HCT116 (cell line): ENCODE measurements around the gene TUBB1. TPM values are rescaled to one million over a fixed set of nuclear protein-coding genes. Genes with fewer than 3 reads are reported as not detected.

Experiments
- ATAC-seq: fragments of 200-7000 bp; cut with Tn5 transposase; 2 replicates; pipeline ENCODE4 v1.9.1; 2020; ENCODE audit warnings: mild to moderate bottlenecking, moderate library complexity
- BruUV-seq: library from RNA; stranded (reverse); fragments of 400-500 nt; replicated peaks from 2 replicates; lab custom pipeline; 2021; lab: Mats Ljungman, UMichigan
- CTCF ChIA-PET: fragments of 300-600 bp; sonication (Branson Sonifier 250); formaldehyde crosslinking; loops from one replicate; lab custom pipeline; 2021; ENCODE audit warnings: antibody characterized with exemption; lab: Charles Lee
- POLR2A ChIA-PET: fragments of 300-600, 350-600 bp; sonication (Branson Sonifier 250); formaldehyde crosslinking; loops from one replicate; lab custom pipeline; 2021; ENCODE audit warnings: antibody characterized with exemption; lab: Charles Lee
- RAD21 ChIA-PET, 2 experiments: fragments of 300-600 bp; sonication (Branson Sonifier 250); formaldehyde crosslinking; loops; one replicate each; lab custom pipeline; 2023; ENCODE audit warnings: low total read pairs in 2 of 2; ENCODE audit not compliant: uncharacterized antibody in 2 of 2, unreplicated experiment in 2 of 2, low non-redundant PET in 1 of 2; lab: Charles Lee
- DNase-seq: peaks from one replicate; pipeline ENCODE4 v3.0.0-alpha.2; 2010; ENCODE audit warnings: low read depth, low spot score
- H2AFZ ChIP-seq: fragments of 200-600 bp; shearing (Covaris generic), sonication (generic); 2 replicates; pipeline ENCODE4 v1.6.1; 2017; ENCODE audit warnings: low read depth, mixed run types, mixed read lengths, antibody characterized with exemption, low read length; ENCODE audit not compliant: poor library complexity, severe bottlenecking
- H3K27ac ChIP-seq: 2 replicates; pipeline ENCODE4 v1.5.1; 2012; ENCODE audit warnings: low read depth, low read length
- H3K27me3 ChIP-seq: fragments of 200-600 bp; sonication (generic); 2 replicates; pipeline ENCODE4 v1.6.1; 2016; ENCODE audit warnings: mixed run types, low read length, mixed read lengths; ENCODE audit not compliant: insufficient read depth
- H3K36me3 ChIP-seq, 2 experiments: fragments of 200-500 bp in 1 of 2; fragments of 200-600 bp in 1 of 2; sonication (Bioruptor generic) in 1 of 2; sonication (generic) in 1 of 2; 2 replicates each; pipeline versions ENCODE4 v1.5.1 to v1.6.1; 2014 to 2016; ENCODE audit warnings: low read length in 2 of 2, inconsistent platforms in 1 of 2, mixed read lengths in 1 of 2, mixed run types in 1 of 2; ENCODE audit not compliant: insufficient read depth in 2 of 2, control insufficient read depth in 1 of 2
- H3K4me1 ChIP-seq, 2 experiments: fragments of 200-600 bp in 1 of 2; sonication (generic) in 1 of 2; 2 replicates each; pipeline versions ENCODE4 v1.5.1 to v1.6.1; 2012 to 2017; ENCODE audit warnings: low read length in 2 of 2, inconsistent platforms in 1 of 2, mild to moderate bottlenecking in 1 of 2, mixed read lengths in 1 of 2, mixed run types in 1 of 2, moderate library complexity in 1 of 2; ENCODE audit not compliant: insufficient read depth in 2 of 2, control insufficient read depth in 1 of 2
- H3K4me2 ChIP-seq: fragments of 200-600 bp; sonication (generic); 2 replicates; pipeline ENCODE4 v1.6.1; 2017; ENCODE audit warnings: mixed run types, low read length, mixed read lengths
- H3K4me3 ChIP-seq, 2 experiments: fragments of 200-600 bp in 1 of 2; sonication (generic) in 1 of 2; replicated peaks in 1 of 2; 2 replicates each; pipeline ENCODE4 v1.5.1; 2011 to 2016; ENCODE audit warnings: low read length in 2 of 2, control low read depth in 1 of 2, low read depth in 1 of 2, mild to moderate bottlenecking in 1 of 2, mixed read lengths in 1 of 2, mixed run types in 1 of 2
- H3K79me2 ChIP-seq: fragments of 200-600 bp; sonication (generic); 2 replicates; pipeline ENCODE4 v1.6.1; 2017; ENCODE audit warnings: mild to moderate bottlenecking, mixed run types, low read length, moderate library complexity, mixed read lengths; ENCODE audit not compliant: insufficient read depth
- H3K9ac ChIP-seq: fragments of 200-600 bp; sonication (generic); 2 replicates; pipeline ENCODE4 v1.6.1; 2016; ENCODE audit warnings: low read length, mixed read lengths
- H3K9me2 ChIP-seq: fragments of 200-600 bp; sonication (generic), shearing (Covaris generic); 2 replicates; pipeline ENCODE4 v1.6.1; 2017; ENCODE audit warnings: mixed run types, mild to moderate bottlenecking, moderate library complexity; ENCODE audit not compliant: insufficient read depth
- H3K9me3 ChIP-seq, 2 experiments: fragments of 200-500 bp in 1 of 2; fragments of 200-600 bp in 1 of 2; sonication (Bioruptor generic) in 1 of 2; sonication (generic) in 1 of 2; 2 replicates each; pipeline ENCODE4 v1.6.1; 2014 to 2017; ENCODE audit warnings: low read length in 2 of 2, mixed read lengths in 2 of 2, inconsistent platforms in 1 of 2, low read depth in 1 of 2, mild to moderate bottlenecking in 1 of 2, mixed run types in 1 of 2, moderate library complexity in 1 of 2; ENCODE audit not compliant: control insufficient read depth in 1 of 2, insufficient read depth in 1 of 2
- H4K20me1 ChIP-seq: fragments of 200-600 bp; sonication (generic), shearing (Covaris generic); 2 replicates; pipeline ENCODE4 v1.6.1; 2017; ENCODE audit warnings: mixed run types, mild to moderate bottlenecking, moderate library complexity; ENCODE audit not compliant: insufficient read depth
- CBX3 ChIP-seq: IDR thresholded peaks from 2 replicates; pipeline ENCODE4 v1.6.1; 2012; ENCODE audit warnings: low read depth
- CEBPB ChIP-seq: IDR thresholded peaks from 2 replicates; pipeline ENCODE4 v1.6.1; 2012; ENCODE audit warnings: low read depth
- EGR1 ChIP-seq: IDR thresholded peaks from 2 replicates; pipeline ENCODE4 v1.6.1; 2012; ENCODE audit warnings: low read depth
- EZH2phosphoT487 ChIP-seq: fragments of 200-600 bp; IDR thresholded peaks from 2 replicates; pipeline ENCODE4 v1.6.1; 2018; ENCODE audit warnings: antibody characterized with exemption, borderline replicate concordance
- FOSL1 ChIP-seq: IDR thresholded peaks from 2 replicates; pipeline ENCODE4 v1.6.1; 2012; ENCODE audit warnings: low read depth
- JUND ChIP-seq: IDR thresholded peaks from 2 replicates; pipeline ENCODE4 v1.6.1; 2012
- MAX ChIP-seq: IDR thresholded peaks from 2 replicates; pipeline ENCODE4 v1.6.1; 2012
- RAD21 ChIP-seq: IDR thresholded peaks from 2 replicates; pipeline ENCODE4 v1.6.1; 2012; ENCODE audit warnings: low read depth, mild to moderate bottlenecking
- SIN3A ChIP-seq: IDR thresholded peaks from 2 replicates; pipeline ENCODE4 v1.6.1; 2012; ENCODE audit warnings: low read depth
- SRF ChIP-seq: IDR thresholded peaks from 2 replicates; pipeline ENCODE4 v1.6.1; 2012; ENCODE audit warnings: low read depth
- YY1 ChIP-seq: IDR thresholded peaks from 2 replicates; pipeline ENCODE4 v1.6.1; 2011; ENCODE audit warnings: low read length, low read depth, moderate library complexity, mild to moderate bottlenecking; ENCODE audit not compliant: insufficient replicate concordance; ENCODE audit errors: extremely low read depth
- ZFX ChIP-seq: fragments of 450-650 bp; IDR thresholded peaks from 2 replicates; pipeline ENCODE4 v1.6.1; 2017
- ZNF274 ChIP-seq: fragments of 200-500 bp; sonication (Bioruptor generic); IDR thresholded peaks from 2 replicates; pipeline ENCODE4 v1.6.1; 2014; ENCODE audit warnings: mild to moderate bottlenecking, low read depth, low read length, inconsistent platforms
- intact Hi-C: fragments of 100-400 bp; cut with micrococcal nuclease; formaldehyde crosslinking; loops from 2 replicates; pipeline ENCODE4 v1.10.0; 2022
- total RNA-seq: library from RNA; stranded (reverse); gene quantifications from one replicate; pipeline ENCODE4 v1.2.1, GENCODE V29; 2021; ENCODE audit not compliant: unreplicated experiment
- TF ChIP-seq, protein P1 (sequence below): IDR thresholded peaks from 2 replicates; pipeline ENCODE4 v1.6.1; 2012
- TF ChIP-seq, protein P2 (sequence below): IDR thresholded peaks from 2 replicates; pipeline ENCODE4 v1.6.1; 2012; ENCODE audit warnings: low read depth

TUBB1 gene
- total RNA-seq, 1 experiment from 2014 or later = not detected

DNA sequence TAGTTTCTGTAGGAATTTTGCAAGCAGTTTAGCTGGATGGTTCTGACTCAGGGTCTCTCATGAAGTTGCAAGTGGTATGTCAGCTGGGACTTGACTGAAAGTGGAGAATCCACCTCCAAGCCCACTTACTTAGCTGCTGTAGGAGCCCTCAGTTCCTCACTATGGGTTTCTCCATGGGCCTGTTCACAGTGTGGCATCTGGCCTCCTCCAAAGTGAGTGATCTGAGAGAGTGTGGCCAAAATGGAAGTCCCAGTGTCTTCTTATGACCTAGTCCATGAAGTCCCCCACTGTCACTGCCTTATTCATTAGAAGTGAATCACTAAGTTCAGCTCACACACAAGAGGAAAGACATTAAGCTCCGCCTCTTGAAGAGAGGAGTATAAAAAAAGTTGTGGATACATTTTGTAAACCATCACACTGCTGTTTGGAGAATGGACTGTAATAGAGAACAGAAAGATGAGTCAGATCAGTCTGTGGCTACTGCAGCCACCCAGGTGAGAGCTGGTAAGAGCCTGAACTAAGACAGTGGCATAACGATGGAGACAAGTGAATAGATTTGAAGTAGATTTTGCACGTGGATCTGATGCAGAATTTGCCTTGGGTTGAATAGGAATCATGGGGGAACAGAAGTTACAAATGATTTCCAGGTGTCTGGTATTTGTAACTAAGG is 43.0 kb upstream of the TUBB1 start:
- H3K4me2 ChIP-seq = no peak overlapping the region
- POLR2A ChIA-PET = no interaction called here
- RAD21 ChIA-PET = no interaction called here
- H4K20me1 ChIP-seq = no peaks in the 10 kb centered on the region
- no peak overlapping the region for H3K27ac ChIP-seq
- CTCF ChIA-PET = no interaction called here
- no peak overlapping the region for H2AFZ ChIP-seq
- no peaks in the 10 kb centered on the region for H3K79me2 ChIP-seq
- DNase-seq (no peak), ATAC-seq (no peak)
- 0 out of 4 replicates have a peak, but pooled peaks cover 0 to 5% of the 10 kb centered on the region in 2 experiments for H3K9me3 ChIP-seq
- no TSS peak for BruUV-seq
- H3K9me2 ChIP-seq = no peaks in the 10 kb centered on the region
- intact Hi-C loops = no loop called here
- H3K9ac ChIP-seq = no peak overlapping the region
- no peaks in the 10 kb centered on the region for H3K27me3 ChIP-seq
- no peak overlapping the region for H3K4me3 ChIP-seq
- TF ChIP-seq SRF = no peak
- TF ChIP-seq ZFX = no peak
- no peak for TF ChIP-seq EGR1
- TF ChIP-seq CBX3 = no peak
- TF ChIP-seq, protein P1, sequence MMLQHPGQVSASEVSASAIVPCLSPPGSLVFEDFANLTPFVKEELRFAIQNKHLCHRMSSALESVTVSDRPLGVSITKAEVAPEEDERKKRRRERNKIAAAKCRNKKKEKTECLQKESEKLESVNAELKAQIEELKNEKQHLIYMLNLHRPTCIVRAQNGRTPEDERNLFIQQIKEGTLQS = no peak
- no peak for TF ChIP-seq CEBPB
- TF ChIP-seq, protein P2, sequence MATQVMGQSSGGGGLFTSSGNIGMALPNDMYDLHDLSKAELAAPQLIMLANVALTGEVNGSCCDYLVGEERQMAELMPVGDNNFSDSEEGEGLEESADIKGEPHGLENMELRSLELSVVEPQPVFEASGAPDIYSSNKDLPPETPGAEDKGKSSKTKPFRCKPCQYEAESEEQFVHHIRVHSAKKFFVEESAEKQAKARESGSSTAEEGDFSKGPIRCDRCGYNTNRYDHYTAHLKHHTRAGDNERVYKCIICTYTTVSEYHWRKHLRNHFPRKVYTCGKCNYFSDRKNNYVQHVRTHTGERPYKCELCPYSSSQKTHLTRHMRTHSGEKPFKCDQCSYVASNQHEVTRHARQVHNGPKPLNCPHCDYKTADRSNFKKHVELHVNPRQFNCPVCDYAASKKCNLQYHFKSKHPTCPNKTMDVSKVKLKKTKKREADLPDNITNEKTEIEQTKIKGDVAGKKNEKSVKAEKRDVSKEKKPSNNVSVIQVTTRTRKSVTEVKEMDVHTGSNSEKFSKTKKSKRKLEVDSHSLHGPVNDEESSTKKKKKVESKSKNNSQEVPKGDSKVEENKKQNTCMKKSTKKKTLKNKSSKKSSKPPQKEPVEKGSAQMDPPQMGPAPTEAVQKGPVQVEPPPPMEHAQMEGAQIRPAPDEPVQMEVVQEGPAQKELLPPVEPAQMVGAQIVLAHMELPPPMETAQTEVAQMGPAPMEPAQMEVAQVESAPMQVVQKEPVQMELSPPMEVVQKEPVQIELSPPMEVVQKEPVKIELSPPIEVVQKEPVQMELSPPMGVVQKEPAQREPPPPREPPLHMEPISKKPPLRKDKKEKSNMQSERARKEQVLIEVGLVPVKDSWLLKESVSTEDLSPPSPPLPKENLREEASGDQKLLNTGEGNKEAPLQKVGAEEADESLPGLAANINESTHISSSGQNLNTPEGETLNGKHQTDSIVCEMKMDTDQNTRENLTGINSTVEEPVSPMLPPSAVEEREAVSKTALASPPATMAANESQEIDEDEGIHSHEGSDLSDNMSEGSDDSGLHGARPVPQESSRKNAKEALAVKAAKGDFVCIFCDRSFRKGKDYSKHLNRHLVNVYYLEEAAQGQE = no peak
- no peak for TF ChIP-seq EZH2phosphoT487
- no peak for TF ChIP-seq FOSL1
- TF ChIP-seq SIN3A = no peak
- TF ChIP-seq YY1 = no peak
- TF ChIP-seq ZNF274 = no peak
- TF ChIP-seq MAX = no peak
- no peak for TF ChIP-seq JUND
- TF ChIP-seq RAD21 = no peak
- H3K4me1 ChIP-seq = peaks cover 0 to 7% of the 10 kb centered on the region in 2 experiments; a peak in 3 of 4 replicates
- H3K36me3 ChIP-seq = no peaks in the 10 kb centered on the region
